H9 (cell line): Measurements from ENCODE around the gene IMMP2L. TPM values are rescaled to one million over a fixed set of nuclear protein-coding genes. Genes with fewer than 3 reads are reported as not detected.

ENCODE experiments used
- DNase-seq: peaks from one replicate; pipeline ENCODE4 v3.0.0-alpha.2; 2017
- H2AFZ ChIP-seq: one replicate; pipeline ENCODE4 v1.6.1; 2013; ENCODE audit warnings: mild to moderate bottlenecking, low read length, control low read depth, moderate library complexity
- H2AK5ac ChIP-seq: 2 replicates; pipeline ENCODE4 v1.6.1; 2013; ENCODE audit warnings: low read length, control low read depth, mixed read lengths; ENCODE audit not compliant: insufficient read length
- H2BK120ac ChIP-seq: one replicate; pipeline ENCODE4 v1.6.1; 2013; ENCODE audit warnings: low read depth, mild to moderate bottlenecking, low read length, control low read depth, inconsistent platforms; ENCODE audit not compliant: poor library complexity, severe bottlenecking
- H2BK12ac ChIP-seq: 2 replicates; pipeline ENCODE4 v1.6.1; 2013; ENCODE audit warnings: low read length, control low read depth, mixed read lengths, low read depth; ENCODE audit not compliant: insufficient read length
- H2BK15ac ChIP-seq: 2 replicates; pipeline ENCODE4 v1.6.1; 2013; ENCODE audit warnings: low read depth, low read length, control low read depth
- H2BK20ac ChIP-seq: one replicate; pipeline ENCODE4 v1.6.1; 2013; ENCODE audit warnings: low read depth, mild to moderate bottlenecking, low read length, control low read depth, inconsistent platforms; ENCODE audit not compliant: poor library complexity, severe bottlenecking
- H2BK5ac ChIP-seq: 2 replicates; pipeline ENCODE4 v1.6.1; 2013; ENCODE audit warnings: low read length, control low read depth, mixed read lengths; ENCODE audit not compliant: insufficient read length
- H3K14ac ChIP-seq: 2 replicates; pipeline ENCODE4 v1.6.1; 2013; ENCODE audit warnings: low read length, control low read depth; ENCODE audit not compliant: insufficient read depth
- H3K18ac ChIP-seq: 2 replicates; pipeline ENCODE4 v1.6.1; 2013; ENCODE audit warnings: low read depth, mild to moderate bottlenecking, mixed read lengths, low read length, control low read depth; ENCODE audit not compliant: insufficient read length
- H3K23ac ChIP-seq: 2 replicates; pipeline ENCODE4 v1.6.1; 2013; ENCODE audit warnings: low read length, control low read depth, mixed read lengths, low read depth; ENCODE audit not compliant: insufficient read length
- H3K23me2 ChIP-seq: 2 replicates; pipeline ENCODE4 v1.6.1; 2013; ENCODE audit warnings: low read depth, mild to moderate bottlenecking, mixed read lengths, low read length, control low read depth; ENCODE audit not compliant: insufficient read length, poor library complexity, severe bottlenecking
- H3K27ac ChIP-seq: 2 replicates; pipeline ENCODE4 v1.5.1; 2013; ENCODE audit warnings: low read length, control low read depth, mixed read lengths, low read depth; ENCODE audit not compliant: insufficient read length
- H3K27me3 ChIP-seq: 2 replicates; pipeline ENCODE4 v1.6.1; 2013; ENCODE audit warnings: low read length, control low read depth, inconsistent platforms; ENCODE audit not compliant: insufficient read depth
- H3K4ac ChIP-seq: 2 replicates; pipeline ENCODE4 v1.6.1; 2013; ENCODE audit warnings: low read depth, mild to moderate bottlenecking, control low read depth, inconsistent platforms, low read length, moderate library complexity
- H3K4me1 ChIP-seq: 2 replicates; pipeline ENCODE4 v1.6.1; 2013; ENCODE audit warnings: low read length, control low read depth, inconsistent platforms; ENCODE audit not compliant: insufficient read depth
- H3K4me2 ChIP-seq: 2 replicates; pipeline ENCODE4 v1.6.1; 2013; ENCODE audit warnings: low read length, control low read depth, mixed read lengths; ENCODE audit not compliant: insufficient read length, insufficient read depth
- H3K56ac ChIP-seq: 2 replicates; pipeline ENCODE4 v1.6.1; 2013; ENCODE audit warnings: low read depth, mild to moderate bottlenecking, mixed read lengths, low read length, control low read depth; ENCODE audit not compliant: insufficient read length
- H3K79me1 ChIP-seq: 2 replicates; pipeline ENCODE4 v1.6.1; 2013; ENCODE audit warnings: low read depth, mild to moderate bottlenecking, moderate library complexity, low read length, control low read depth, inconsistent platforms; ENCODE audit not compliant: insufficient read depth, poor library complexity, severe bottlenecking
- H3K79me2 ChIP-seq: 2 replicates; pipeline ENCODE4 v1.6.1; 2013; ENCODE audit warnings: low read length, control low read depth, inconsistent platforms; ENCODE audit not compliant: insufficient read depth
- H3K9ac ChIP-seq: 2 replicates; pipeline ENCODE4 v1.6.1; 2013; ENCODE audit warnings: low read length, control low read depth, mixed read lengths; ENCODE audit not compliant: insufficient read length; ENCODE audit errors: extremely low read depth
- H3K9me3 ChIP-seq: one replicate; pipeline ENCODE4 v1.6.1; 2013; ENCODE audit warnings: low read depth, low read length, inconsistent platforms; ENCODE audit not compliant: control insufficient read depth
- H3T11ph ChIP-seq: one replicate; pipeline ENCODE4 v1.6.1; 2013; ENCODE audit warnings: mild to moderate bottlenecking, low read length, control low read depth, inconsistent platforms
- H4K20me1 ChIP-seq: one replicate; pipeline ENCODE4 v1.6.1; 2013; ENCODE audit not compliant: control insufficient read depth, insufficient read length, insufficient read depth
- H4K5ac ChIP-seq: 2 replicates; pipeline ENCODE4 v1.6.1; 2013; ENCODE audit warnings: low read depth, mild to moderate bottlenecking, mixed read lengths, low read length, control low read depth; ENCODE audit not compliant: insufficient read length
- H4K8ac ChIP-seq: replicated peaks from 2 replicates; pipeline ENCODE4 v1.6.1; 2013; ENCODE audit warnings: low read length, control low read depth, mixed read lengths, low read depth; ENCODE audit not compliant: insufficient read length
- H4K91ac ChIP-seq: 2 replicates; pipeline ENCODE4 v1.6.1; 2013; ENCODE audit warnings: low read depth, mild to moderate bottlenecking, moderate library complexity, mixed read lengths, low read length, control low read depth; ENCODE audit not compliant: insufficient read length
- H3K27ac Mint-ChIP-seq, 3 experiments: 2 replicates in 2 of 3; 3 replicates in 1 of 3; pipeline ENCODE4 v1.8.0; 2020 to 2021; ENCODE audit warnings: mixed read lengths in 3 of 3, mild to moderate bottlenecking in 1 of 3, moderate library complexity in 1 of 3
- H3K27me3 Mint-ChIP-seq: 2 replicates; pipeline ENCODE4 v1.8.0; 2021; ENCODE audit warnings: low read depth, mild to moderate bottlenecking, moderate library complexity, mixed read lengths
- H3K36me3 Mint-ChIP-seq, 3 experiments: 2 replicates in 2 of 3; 3 replicates in 1 of 3; pipeline ENCODE4 v1.8.0; 2020 to 2021; ENCODE audit warnings: low read depth in 3 of 3, mixed read lengths in 3 of 3; ENCODE audit not compliant: insufficient read depth in 1 of 3
- H3K4me1 Mint-ChIP-seq, 2 experiments: 2 replicates each; pipeline ENCODE4 v1.8.0; 2020; ENCODE audit warnings: mixed read lengths in 2 of 2
- H3K4me3 Mint-ChIP-seq, 2 experiments: 2 replicates in 1 of 2; 3 replicates in 1 of 2; pipeline ENCODE4 v1.8.0; 2020 to 2021; ENCODE audit warnings: mild to moderate bottlenecking in 2 of 2, mixed read lengths in 2 of 2, moderate library complexity in 1 of 2
- H3K9me3 Mint-ChIP-seq, 2 experiments: 2 replicates in 1 of 2; 3 replicates in 1 of 2; pipeline ENCODE4 v1.8.0; 2020; ENCODE audit warnings: mild to moderate bottlenecking in 2 of 2, mixed read lengths in 2 of 2, moderate library complexity in 1 of 2
- CTCF ChIP-seq: fragments of 200-600 bp; sonication (generic); conservative IDR thresholded peaks from 3 replicates; pipeline ENCODE4 v1.8.0; 2021; ENCODE audit warnings: antibody characterized with exemption, mild to moderate bottlenecking
- WGBS: extraction: QIAGEN DNeasy Blood & Tissue Kit; methylation state at CpG from one replicate; pipeline ENCODE4 v1.1.7; 2013; ENCODE audit warnings: missing lambda C conversion rate, low lambda C conversion rate, mixed read lengths; ENCODE audit not compliant: insufficient read length; ENCODE audit errors: extremely low coverage; 5-methylcytosine and 5-hydroxymethylcytosine counted together
- total RNA-seq: library from RNA; stranded (reverse); gene quantifications from 2 replicates; pipeline ENCODE4 v1.2.1, GENCODE V29; 2021

Gene IMMP2L
- total RNA-seq, 1 experiment from 2014 or later, result 14.7 TPM

DNA sequence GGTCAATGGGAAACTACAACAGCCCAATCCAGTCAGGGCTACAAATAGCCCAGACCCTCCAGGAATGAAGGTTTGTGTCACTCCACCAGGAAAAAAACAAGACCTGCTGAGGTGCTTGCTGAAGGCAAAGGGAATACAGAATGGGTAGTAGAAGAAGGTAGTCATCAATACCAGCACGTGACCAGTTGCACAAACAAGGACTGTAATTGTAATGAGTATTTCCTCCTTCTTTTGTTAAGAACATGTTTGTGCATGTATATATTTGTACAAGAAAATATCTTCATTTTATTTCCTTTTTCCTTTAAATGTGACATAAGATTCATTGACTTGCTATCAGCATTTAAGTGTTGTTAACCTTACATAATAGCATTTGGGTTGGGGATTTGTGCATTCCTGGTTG lies 229.3 kb downstream of the IMMP2L start:
- H2BK120ac ChIP-seq, result no peak overlapping the region
- H4K5ac ChIP-seq, result no peak overlapping the region
- DNase-seq, result no peak
- no peak overlapping the region for H3K4me3 Mint-ChIP-seq
- no peak overlapping the region for H3K4me2 ChIP-seq
- no peaks in the 10 kb centered on the region for H3K9me3 ChIP-seq
- no peak overlapping the region for H3K56ac ChIP-seq
- no peak overlapping the region for H3K9ac ChIP-seq
- no peak overlapping the region for H2BK5ac ChIP-seq
- no peak overlapping the region for H4K91ac ChIP-seq
- H3K4ac ChIP-seq, result no peak overlapping the region
- no peaks in the 10 kb centered on the region for H4K20me1 ChIP-seq
- no peak overlapping the region for H3K23ac ChIP-seq
- H3K79me1 ChIP-seq, result no peaks in the 10 kb centered on the region
- no peaks in the 10 kb centered on the region for H3K23me2 ChIP-seq
- H2AFZ ChIP-seq, result no peak overlapping the region
- H3K4me1 Mint-ChIP-seq, result no peaks in the 10 kb centered on the region; a peak in 1 of 4 replicates
- H3K27me3 Mint-ChIP-seq, result no peaks in the 10 kb centered on the region
- H3K14ac ChIP-seq, result no peak overlapping the region
- no peak overlapping the region for H3K27ac ChIP-seq
- no peak overlapping the region for H4K8ac ChIP-seq
- no peak overlapping the region for H2AK5ac ChIP-seq
- no peak overlapping the region for H3T11ph ChIP-seq
- no peaks in the 10 kb centered on the region for H3K27me3 ChIP-seq
- H3K9me3 Mint-ChIP-seq, result peaks cover 0 to 2% of the 10 kb centered on the region in 2 experiments; a peak in 2 of 5 replicates
- H3K36me3 Mint-ChIP-seq, result peaks cover 0 to 2% (median 0%) of the 10 kb centered on the region in 3 experiments; a peak in 1 of 7 replicates
- no peak overlapping the region for H2BK15ac ChIP-seq
- H2BK20ac ChIP-seq, result no peak overlapping the region
- TF ChIP-seq CTCF, result no peak
- no peaks in the 10 kb centered on the region for H3K4me1 ChIP-seq
- H3K18ac ChIP-seq, result no peak overlapping the region
- WGBS, result no CpG with 5 or more reads among the region's 1 CpG
- no peak overlapping the region for H3K27ac Mint-ChIP-seq
- no peaks in the 10 kb centered on the region for H3K79me2 ChIP-seq
- H2BK12ac ChIP-seq, result no peak overlapping the region
